Right atrium auricular region (tissue), 2 donors: ENCODE data around the gene SH2D3A. TPM values are rescaled to one million over a fixed set of nuclear protein-coding genes. Genes with fewer than 3 reads are reported as not detected.
A peak's percentile ranks its signal among the peaks of the same experiment; 100 is the strongest.

Experiments
- DNase-seq: peaks from one replicate; pipeline ENCODE4 v3.0.0-alpha.2; 2019; ENCODE audit warnings: low spot score
- H3K27ac ChIP-seq, 2 donors: fragments of 200-600 bp; sonication (generic); 1 replicate in 1 of 2; 2 replicates in 1 of 2; pipeline ENCODE4 v1.5.1; 2016 to 2019
- H3K27me3 ChIP-seq, 2 donors: fragments of 200-600 bp; sonication (generic); one replicate each; pipeline versions ENCODE4 v1.5.1 to v1.6.0; 2017 to 2019
- H3K36me3 ChIP-seq: fragments of 200-600 bp; sonication (generic); one replicate; pipeline ENCODE4 v1.5.1; 2016
- H3K4me1 ChIP-seq, 2 donors: fragments of 200-600 bp; sonication (generic); one replicate each; pipeline versions ENCODE4 v1.5.1 to v1.6.0; 2017 to 2019
- H3K4me3 ChIP-seq, 2 donors: fragments of 200-600 bp; sonication (generic); 1 replicate in 1 of 2; 2 replicates in 1 of 2; pipeline ENCODE4 v1.5.1; 2017 to 2019; ENCODE audit warnings: mild to moderate bottlenecking in 1 of 2, moderate library complexity in 1 of 2
- H3K9me3 ChIP-seq, 2 donors: fragments of 200-600 bp; sonication (generic); one replicate each; pipeline ENCODE4 v1.5.1; 2019
- total RNA-seq, 2 donors: library from RNA; depleted of rRNA; stranded (reverse); fragments of >200 nt; gene quantifications; one replicate each; pipeline ENCODE4 v1.1.0, GENCODE V29; 2016
- TF ChIP-seq, protein P1 (sequence below), 2 donors: fragments of 200-600 bp; sonication (generic); IDR thresholded peaks; one replicate each; pipeline ENCODE4 v1.5.1; 2019; ENCODE audit warnings: antibody characterized with exemption in 2 of 2

Gene SH2D3A
- total RNA-seq: not detected

DNA sequence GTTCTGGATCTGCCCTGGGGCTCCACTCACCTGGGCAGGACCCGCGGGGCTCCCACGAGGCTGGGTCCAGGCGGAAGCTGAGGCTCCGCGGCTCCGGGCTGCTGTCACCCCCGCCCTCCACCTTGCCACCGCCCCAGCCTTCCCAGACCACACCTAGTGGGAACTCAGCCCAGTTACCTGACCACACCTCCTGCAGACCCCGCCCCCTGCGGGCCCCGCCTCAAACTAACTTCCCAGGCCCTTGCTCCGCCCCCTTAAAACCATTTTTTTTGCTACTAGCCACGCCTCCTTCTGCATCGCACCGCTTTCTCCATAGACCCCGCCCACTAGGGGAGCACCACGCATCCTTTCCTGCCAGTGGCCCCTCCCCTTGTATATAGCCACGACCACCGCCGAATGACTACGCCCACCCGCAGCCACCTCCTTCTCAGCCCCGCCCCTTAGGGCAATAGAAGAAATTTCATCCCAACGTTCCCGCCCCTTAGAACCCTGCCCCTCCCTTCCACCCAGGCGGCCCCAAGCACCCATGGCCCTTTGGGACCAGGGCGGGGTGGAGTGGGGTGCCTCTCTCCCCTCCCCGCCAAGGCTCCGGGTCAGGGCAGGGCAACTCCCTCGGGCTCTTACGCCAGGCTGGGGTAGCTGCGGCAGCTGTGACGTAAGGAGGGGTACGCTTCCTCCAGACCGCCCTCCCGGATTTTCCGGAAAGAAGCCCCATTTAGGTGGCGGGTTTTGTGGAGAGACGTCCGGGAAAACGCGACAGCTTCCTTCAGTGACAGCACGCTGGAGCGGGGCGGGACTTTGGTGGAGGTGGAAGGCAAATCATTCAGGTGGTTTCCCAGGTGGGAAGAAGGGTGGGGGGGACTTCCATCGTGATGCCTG, at the start of gene SH2D3A:
SH2D3A (minus strand) TSS at position 79 of the 879 bp plus-strand sequence. CDS start 3,687 bp downstream, outside the sequence.
- no peaks in the 10 kb centered on the region for H3K9me3 ChIP-seq
- H3K36me3 ChIP-seq: no peaks in the 10 kb centered on the region
- H3K4me1 ChIP-seq: peaks cover 0 to 22% of the 10 kb centered on the region in 2 donors
- TF ChIP-seq, protein P1, sequence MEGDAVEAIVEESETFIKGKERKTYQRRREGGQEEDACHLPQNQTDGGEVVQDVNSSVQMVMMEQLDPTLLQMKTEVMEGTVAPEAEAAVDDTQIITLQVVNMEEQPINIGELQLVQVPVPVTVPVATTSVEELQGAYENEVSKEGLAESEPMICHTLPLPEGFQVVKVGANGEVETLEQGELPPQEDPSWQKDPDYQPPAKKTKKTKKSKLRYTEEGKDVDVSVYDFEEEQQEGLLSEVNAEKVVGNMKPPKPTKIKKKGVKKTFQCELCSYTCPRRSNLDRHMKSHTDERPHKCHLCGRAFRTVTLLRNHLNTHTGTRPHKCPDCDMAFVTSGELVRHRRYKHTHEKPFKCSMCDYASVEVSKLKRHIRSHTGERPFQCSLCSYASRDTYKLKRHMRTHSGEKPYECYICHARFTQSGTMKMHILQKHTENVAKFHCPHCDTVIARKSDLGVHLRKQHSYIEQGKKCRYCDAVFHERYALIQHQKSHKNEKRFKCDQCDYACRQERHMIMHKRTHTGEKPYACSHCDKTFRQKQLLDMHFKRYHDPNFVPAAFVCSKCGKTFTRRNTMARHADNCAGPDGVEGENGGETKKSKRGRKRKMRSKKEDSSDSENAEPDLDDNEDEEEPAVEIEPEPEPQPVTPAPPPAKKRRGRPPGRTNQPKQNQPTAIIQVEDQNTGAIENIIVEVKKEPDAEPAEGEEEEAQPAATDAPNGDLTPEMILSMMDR (IDR thresholded peaks at IDR 0.05): no peak
- no peak for DNase-seq
- H3K27ac ChIP-seq: no peak within 1 kb of the TSS
- peaks cover 0 to 20% of the 10 kb centered on the region in 2 donors for H3K27me3 ChIP-seq
- peak within 1 kb of the TSS; percentile 17 to 36 for H3K4me3 ChIP-seq

DNA sequence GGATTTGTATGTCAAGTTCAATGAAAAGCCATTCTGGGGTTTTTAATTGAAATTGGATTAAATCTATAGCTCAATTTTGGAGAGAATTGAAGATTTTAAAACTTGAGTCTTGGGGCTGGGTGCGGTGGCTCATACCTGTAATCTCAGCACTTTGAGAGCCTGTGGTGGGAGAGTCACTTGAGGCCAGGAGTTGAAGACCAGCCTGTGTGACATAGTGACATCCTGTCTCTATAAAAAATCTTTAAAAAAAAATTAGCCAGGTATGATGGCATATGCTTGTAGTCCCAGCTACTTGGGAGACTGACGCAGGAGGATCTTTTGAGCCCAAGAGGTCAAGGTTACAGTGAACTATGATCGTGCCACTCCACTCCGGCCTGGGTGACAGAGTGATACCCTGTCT, 46.4 kb upstream of the SH2D3A start:
- no peak for DNase-seq
- Histone ChIP-seq H3K9me3 (peaks cover 0 to 3% of the 10 kb centered on the region in 2 donors), H3K27ac (no peak overlapping the region), H3K27me3 (no peaks in the 10 kb centered on the region), H3K36me3 (no peaks in the 10 kb centered on the region), H3K4me1 (no peaks in the 10 kb centered on the region), H3K4me3 (no peak overlapping the region)
- TF ChIP-seq, protein P1 (IDR thresholded peaks at IDR 0.05): no peak

DNA sequence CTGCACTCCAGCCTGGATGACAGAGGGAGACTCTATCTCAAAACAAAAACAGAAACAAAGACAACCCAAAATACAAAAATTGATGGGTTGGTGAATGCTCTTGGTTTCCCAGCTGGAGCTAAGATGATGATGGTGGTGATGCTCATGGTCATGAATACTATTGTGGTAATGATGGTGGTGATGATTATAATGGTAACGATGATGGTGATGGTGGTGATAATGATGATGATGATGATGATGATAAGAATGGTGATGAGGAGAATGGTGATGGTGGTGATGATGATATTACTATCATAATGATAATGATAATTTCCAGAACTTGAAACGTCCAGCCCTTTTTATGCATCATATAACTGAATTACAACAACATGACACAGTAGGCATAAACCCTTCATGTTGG, 45.4 kb upstream of the SH2D3A start:
- H3K27me3 ChIP-seq: no peaks in the 10 kb centered on the region
- no peak overlapping the region for H3K4me3 ChIP-seq
- no peak for DNase-seq
- H3K36me3 ChIP-seq: no peaks in the 10 kb centered on the region
- TF ChIP-seq, protein P1 (IDR thresholded peaks at IDR 0.05): no peak
- no peaks in the 10 kb centered on the region for H3K4me1 ChIP-seq
- no peak overlapping the region for H3K27ac ChIP-seq
- H3K9me3 ChIP-seq: peaks cover 0 to 8% of the 10 kb centered on the region in 2 donors

DNA sequence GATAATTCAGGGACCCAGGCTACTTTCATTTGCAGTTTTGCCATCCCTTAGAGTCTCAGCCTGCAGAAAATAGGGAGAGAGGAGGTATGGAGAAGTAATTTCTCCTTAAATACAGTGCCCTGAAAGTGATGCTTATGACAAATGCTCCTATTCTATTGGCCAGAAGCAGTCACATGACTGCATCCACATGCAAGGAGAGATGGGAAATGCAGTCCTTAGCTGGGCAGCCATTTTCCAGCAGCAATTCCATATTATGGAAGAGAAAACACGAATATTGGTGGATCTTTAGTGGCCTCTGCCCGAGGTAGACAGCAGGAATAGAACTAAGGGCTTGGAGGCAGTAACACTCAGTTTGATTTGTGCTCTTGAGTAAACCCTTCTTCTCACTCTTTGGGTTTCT, 44.7 kb upstream of the SH2D3A start:
- Histone ChIP-seq H3K4me3 (no peak overlapping the region), H3K27me3 (no peaks in the 10 kb centered on the region), H3K4me1 (no peaks in the 10 kb centered on the region), H3K27ac (no peak overlapping the region), H3K9me3 (peaks cover 0 to 8% of the 10 kb centered on the region in 2 donors), H3K36me3 (no peaks in the 10 kb centered on the region)
- TF ChIP-seq, protein P1 (IDR thresholded peaks at IDR 0.05): no peak
- no peak for DNase-seq

DNA sequence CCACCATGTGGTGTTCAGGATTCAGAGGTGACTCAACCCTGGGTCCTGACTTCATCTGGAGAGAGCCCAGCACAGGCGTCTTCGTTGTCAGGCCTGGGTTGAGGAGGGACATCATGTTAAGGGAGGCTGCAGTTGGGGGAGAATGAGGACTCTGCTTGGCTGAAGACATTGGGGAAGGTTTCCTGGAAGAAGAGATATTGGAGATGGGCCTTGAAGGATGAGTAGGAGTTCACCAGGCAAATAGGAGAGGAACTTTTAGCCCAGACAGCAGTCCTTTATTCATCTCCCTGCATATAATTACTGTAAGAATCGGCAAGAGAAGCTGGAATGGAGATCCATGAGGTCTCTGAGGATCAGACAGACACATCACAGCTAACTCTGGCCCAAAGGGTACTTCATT, 44.1 kb upstream of the SH2D3A start:
- TF ChIP-seq, protein P1 (IDR thresholded peaks at IDR 0.05): no peak

More for the DNA sequence above, 44.1 kb upstream of the SH2D3A start:
- DNase-seq: no peak
- Histone ChIP-seq H3K27me3 (no peaks in the 10 kb centered on the region), H3K27ac (no peak overlapping the region), H3K4me1 (no peaks in the 10 kb centered on the region), H3K36me3 (no peaks in the 10 kb centered on the region), H3K4me3 (no peak overlapping the region), H3K9me3 (peaks cover 0 to 8% of the 10 kb centered on the region in 2 donors)
